ENCODE data around the gene PTPN4.
A peak's percentile ranks its signal among the peaks of the same experiment; 100 is the strongest.

Gene PTPN4

GRCh38 chr2:119759451-119760236, at the start of gene PTPN4:
PTPN4 (plus strand) TSS chr2:119759922; CDS start chr2:119809854, 49,932 bp downstream.
- peak; percentile 94 for ATAC-seq
- Mint-ChIP-seq H3K4me1 (peaks cover 50% of the 10 kb centered on the region), H3K27ac (peak within 1 kb of the TSS; percentile 95 to 96), H3K9me3 (no peaks in the 10 kb centered on the region), H3K4me3 (peak within 1 kb of the TSS; percentile 86 to 91), H3K27me3 (no peaks in the 10 kb centered on the region)
- peak; percentile 95 to 98 for DNase-seq

GRCh38 chr2:119710281-119710680, 49.4 kb upstream of the PTPN4 start:
- Mint-ChIP-seq H3K27me3 (no peaks in the 10 kb centered on the region), H3K9me3 (no peaks in the 10 kb centered on the region), H3K27ac (no peak overlapping the region), H3K4me1 (no peaks in the 10 kb centered on the region), H3K4me3 (no peak overlapping the region)
- no peak for ATAC-seq
- no peak for DNase-seq

- H3K4me1 Mint-ChIP-seq, result no peaks in the 10 kb centered on the region
- no peaks in the 10 kb centered on the region for H3K9me3 Mint-ChIP-seq
- no peak overlapping the region for H3K27ac Mint-ChIP-seq
- H3K27me3 Mint-ChIP-seq, result no peaks in the 10 kb centered on the region
- no peak for ATAC-seq
- no peak for DNase-seq
- no peak overlapping the region for H3K4me3 Mint-ChIP-seq
Measured at GRCh38 chr2:119711352-119711751, 48.4 kb upstream of the PTPN4 start.

GRCh38 chr2:119712571-119712970, 47.2 kb upstream of the PTPN4 start:
- DNase-seq (no peak), ATAC-seq (no peak)
- Mint-ChIP-seq H3K4me1 (no peaks in the 10 kb centered on the region), H3K27me3 (no peaks in the 10 kb centered on the region), H3K4me3 (no peak overlapping the region), H3K9me3 (no peaks in the 10 kb centered on the region), H3K27ac (peak overlapping the region in 1 of 2 donors; percentile 3)

- no peak overlapping the region for H3K27ac Mint-ChIP-seq
- H3K4me3 Mint-ChIP-seq, result no peak overlapping the region
- H3K4me1 Mint-ChIP-seq, result peaks cover 8% of the 10 kb centered on the region
- no peaks in the 10 kb centered on the region for H3K9me3 Mint-ChIP-seq
- H3K27me3 Mint-ChIP-seq, result no peaks in the 10 kb centered on the region
- ATAC-seq, result no peak
- no peak for DNase-seq
Measured at GRCh38 chr2:119713819-119714490, 45.8 kb upstream of the PTPN4 start.

- H3K9me3 Mint-ChIP-seq, result no peaks in the 10 kb centered on the region
- ATAC-seq (no peak), DNase-seq (no peak)
- H3K27ac Mint-ChIP-seq, result no peak overlapping the region
- H3K4me3 Mint-ChIP-seq, result no peak overlapping the region
- H3K4me1 Mint-ChIP-seq, result peaks cover 14% of the 10 kb centered on the region
- no peaks in the 10 kb centered on the region for H3K27me3 Mint-ChIP-seq
Measured at GRCh38 chr2:119715409-119716283, 44.1 kb upstream of the PTPN4 start.

- ATAC-seq (no peak), DNase-seq (no peak)
- Mint-ChIP-seq H3K27me3 (no peaks in the 10 kb centered on the region), H3K9me3 (no peaks in the 10 kb centered on the region), H3K4me1 (peaks cover 14% of the 10 kb centered on the region), H3K27ac (no peak overlapping the region), H3K4me3 (no peak overlapping the region)
Measured at GRCh38 chr2:119716284-119716672, 43.4 kb upstream of the PTPN4 start.

GRCh38 chr2:119718501-119719260, 41.0 kb upstream of the PTPN4 start:
- Mint-ChIP-seq H3K27ac (peak overlapping the region; percentile 2 to 84), H3K27me3 (no peaks in the 10 kb centered on the region)
- no peak for ATAC-seq

GRCh38 chr2:119719261-119719627, 40.5 kb upstream of the PTPN4 start:
- Mint-ChIP-seq H3K27ac (no peak overlapping the region), H3K9me3 (no peaks in the 10 kb centered on the region), H3K27me3 (no peaks in the 10 kb centered on the region), H3K4me1 (peaks cover 21% of the 10 kb centered on the region), H3K4me3 (no peak overlapping the region)
- ATAC-seq (no peak), DNase-seq (no peak)

More at GRCh38 chr2:119718501-119719260, 41.0 kb upstream of the PTPN4 start:
- H3K4me3 Mint-ChIP-seq, result no peak overlapping the region
- H3K4me1 Mint-ChIP-seq, result peaks cover 17% of the 10 kb centered on the region
- no peak for DNase-seq
- no peaks in the 10 kb centered on the region for H3K9me3 Mint-ChIP-seq

- no peak for DNase-seq
- Mint-ChIP-seq H3K4me3 (no peak overlapping the region), H3K27ac (peak overlapping the region in 1 of 2 donors; percentile 5), H3K4me1 (peaks cover 21% of the 10 kb centered on the region), H3K27me3 (no peaks in the 10 kb centered on the region), H3K9me3 (no peaks in the 10 kb centered on the region)
- ATAC-seq, result no peak
Measured at GRCh38 chr2:119721043-119721442, 38.7 kb upstream of the PTPN4 start.

- peaks cover 21% of the 10 kb centered on the region for H3K4me1 Mint-ChIP-seq
- no peaks in the 10 kb centered on the region for H3K9me3 Mint-ChIP-seq
- ATAC-seq (no peak), DNase-seq (no peak)
- H3K4me3 Mint-ChIP-seq, result no peak overlapping the region
- no peaks in the 10 kb centered on the region for H3K27me3 Mint-ChIP-seq
- no peak overlapping the region for H3K27ac Mint-ChIP-seq
Measured at GRCh38 chr2:119721462-119721861, 38.3 kb upstream of the PTPN4 start.

- ATAC-seq, result no peak
- H3K9me3 Mint-ChIP-seq, result no peaks in the 10 kb centered on the region
- DNase-seq, result no peak
- H3K4me3 Mint-ChIP-seq, result no peak overlapping the region
- peaks cover 21% of the 10 kb centered on the region for H3K4me1 Mint-ChIP-seq
- H3K27me3 Mint-ChIP-seq, result no peaks in the 10 kb centered on the region
- no peak overlapping the region for H3K27ac Mint-ChIP-seq
Measured at GRCh38 chr2:119721904-119722303, 37.8 kb upstream of the PTPN4 start.

GRCh38 chr2:119723186-119723585, 36.5 kb upstream of the PTPN4 start:
- H3K27ac Mint-ChIP-seq, result no peak overlapping the region
- H3K4me3 Mint-ChIP-seq, result no peak overlapping the region
- no peaks in the 10 kb centered on the region for H3K27me3 Mint-ChIP-seq
- H3K4me1 Mint-ChIP-seq, result peaks cover 21% of the 10 kb centered on the region
- DNase-seq (no peak), ATAC-seq (no peak)
- H3K9me3 Mint-ChIP-seq, result no peaks in the 10 kb centered on the region

GRCh38 chr2:119723784-119724467, 35.8 kb upstream of the PTPN4 start:
- Mint-ChIP-seq H3K9me3 (no peaks in the 10 kb centered on the region), H3K4me3 (no peak overlapping the region), H3K27me3 (no peaks in the 10 kb centered on the region), H3K27ac (no peak overlapping the region), H3K4me1 (peaks cover 14% of the 10 kb centered on the region)
- DNase-seq (no peak), ATAC-seq (peak; percentile 79)
